ENCODE results near the gene WEE2. TPM values are rescaled to one million over a fixed set of nuclear protein-coding genes. Genes with fewer than 3 reads are reported as not detected.

WEE2 gene
- 0.33 TPM for total RNA-seq (ENCODE audit: unreplicated experiment)
- long read RNA-seq: 0 reads

DNA sequence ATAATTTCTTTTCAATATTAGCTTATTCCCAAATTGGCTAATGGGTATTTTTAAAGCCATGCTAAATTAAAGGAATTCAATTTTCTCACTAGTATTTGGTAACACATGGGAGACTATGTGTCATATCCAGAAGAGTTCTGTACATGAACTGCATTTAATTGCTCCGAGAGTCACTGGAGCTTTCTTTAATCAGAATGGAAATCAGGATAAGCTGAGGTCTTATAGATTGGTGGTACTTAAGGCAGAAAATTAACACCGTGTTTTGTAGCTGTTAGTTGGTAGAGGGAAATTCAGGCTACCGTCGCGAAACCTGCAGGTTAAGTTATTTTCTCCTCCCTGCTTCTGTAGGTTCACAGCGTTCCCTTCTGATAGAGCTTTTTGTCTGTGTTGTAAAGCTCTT lies at the start of gene WEE2:
Gene WEE2 (plus strand): TSS at position 3 of the 400 bp plus-strand sequence. CDS start 406 bp downstream, outside the sequence.
- Mint-ChIP-seq H3K9me3 (ENCODE audit: unreplicated experiment) (no peaks in the 10 kb centered on the region), H3K27ac (ENCODE audit: unreplicated experiment) (no peak within 1 kb of the TSS), H3K4me3 (ENCODE audit: unreplicated experiment) (no peak within 1 kb of the TSS), H3K27me3 (ENCODE audit: unreplicated experiment) (no peaks in the 10 kb centered on the region), H3K36me3 (ENCODE audit: low read depth, unreplicated experiment) (peaks cover 4% of the 10 kb centered on the region), H3K4me1 (ENCODE audit: unreplicated experiment) (peaks cover 32% of the 10 kb centered on the region)
- no peak for TF ChIP-seq CTCF (IDR thresholded peaks at IDR 0.05; ENCODE audit: unreplicated experiment)
- no peak for DNase-seq (ENCODE audit: low spot score)

- Mint-ChIP-seq H3K27me3 (ENCODE audit: unreplicated experiment) (peaks cover under 1% of the 10 kb centered on the region), H3K9me3 (ENCODE audit: unreplicated experiment) (no peaks in the 10 kb centered on the region), H3K27ac (ENCODE audit: unreplicated experiment) (peak overlapping the region; percentile 80), H3K4me3 (ENCODE audit: unreplicated experiment) (no peak overlapping the region), H3K36me3 (ENCODE audit: low read depth, unreplicated experiment) (peaks cover 33% of the 10 kb centered on the region), H3K4me1 (ENCODE audit: unreplicated experiment) (peaks cover 54% of the 10 kb centered on the region)
- no peak for TF ChIP-seq CTCF (IDR thresholded peaks at IDR 0.05; ENCODE audit: unreplicated experiment)
- DNase-seq (ENCODE audit: low spot score): no peak
Measured at GRCh38 chr7:141659501-141659900, 48.7 kb upstream of the WEE2 start.

DNA sequence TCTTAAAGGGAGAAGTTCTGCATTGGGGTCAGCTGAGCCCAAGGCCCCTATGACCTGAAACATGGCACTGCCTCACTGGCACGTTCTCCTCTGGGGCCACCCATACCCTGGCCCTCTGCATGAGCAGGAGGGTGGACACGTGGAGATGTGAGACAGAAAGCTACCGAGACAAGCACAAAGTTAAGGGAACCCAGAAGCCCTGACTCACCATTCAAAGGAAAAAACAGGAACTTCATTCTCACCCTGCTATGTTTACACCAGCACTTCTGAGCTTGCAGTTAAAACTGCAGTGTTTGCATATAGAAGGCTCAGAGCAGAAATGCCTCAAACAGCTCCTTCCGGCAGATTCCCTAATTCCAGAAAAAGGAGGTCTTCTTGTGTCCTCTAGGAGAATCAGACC lies 47.9 kb upstream of the WEE2 start:
- Mint-ChIP-seq H3K27me3 (ENCODE audit: unreplicated experiment) (no peaks in the 10 kb centered on the region), H3K4me1 (ENCODE audit: unreplicated experiment) (peaks cover 48% of the 10 kb centered on the region), H3K27ac (ENCODE audit: unreplicated experiment) (peak overlapping the region; percentile 80), H3K9me3 (ENCODE audit: unreplicated experiment) (no peaks in the 10 kb centered on the region), H3K4me3 (ENCODE audit: unreplicated experiment) (peak overlapping the region; percentile 49), H3K36me3 (ENCODE audit: low read depth, unreplicated experiment) (peaks cover 36% of the 10 kb centered on the region)
- DNase-seq (ENCODE audit: low spot score): no peak
- TF ChIP-seq CTCF (IDR thresholded peaks at IDR 0.05; ENCODE audit: unreplicated experiment): no peak

- no peaks in the 10 kb centered on the region for H3K9me3 Mint-ChIP-seq (ENCODE audit: unreplicated experiment)
- DNase-seq (ENCODE audit: low spot score): no peak
- H3K27me3 Mint-ChIP-seq (ENCODE audit: unreplicated experiment): peaks cover 5% of the 10 kb centered on the region
- peaks cover 52% of the 10 kb centered on the region for H3K36me3 Mint-ChIP-seq (ENCODE audit: low read depth, unreplicated experiment)
- TF ChIP-seq CTCF (IDR thresholded peaks at IDR 0.05; ENCODE audit: unreplicated experiment): no peak
- H3K27ac Mint-ChIP-seq (ENCODE audit: unreplicated experiment): peak overlapping the region; percentile 93
- peak overlapping the region; percentile 54 for H3K4me3 Mint-ChIP-seq (ENCODE audit: unreplicated experiment)
- H3K4me1 Mint-ChIP-seq (ENCODE audit: unreplicated experiment): peaks cover 52% of the 10 kb centered on the region
Measured at GRCh38 chr7:141663081-141663849, 44.9 kb upstream of the WEE2 start.

DNA sequence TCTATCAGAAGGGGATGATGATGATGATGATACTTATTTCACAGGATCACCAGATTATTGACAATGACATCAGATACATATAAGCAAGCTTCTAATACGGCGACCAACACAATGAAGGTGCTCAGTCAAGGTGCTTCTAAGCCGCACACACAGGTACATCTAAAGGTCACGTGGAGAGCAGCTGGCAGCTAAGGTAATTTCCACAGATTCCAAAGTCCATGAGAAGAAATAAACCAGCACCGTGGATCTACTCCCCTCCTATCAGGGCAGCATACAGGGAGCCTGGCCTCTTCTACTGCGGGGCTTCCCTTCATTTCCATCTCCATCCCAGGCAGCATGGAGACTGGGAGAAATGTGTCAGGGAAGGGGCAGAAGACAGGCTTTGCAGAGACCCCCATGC lies 43.7 kb upstream of the WEE2 start:
- H3K4me3 Mint-ChIP-seq (ENCODE audit: unreplicated experiment): no peak overlapping the region
- peaks cover 58% of the 10 kb centered on the region for H3K36me3 Mint-ChIP-seq (ENCODE audit: low read depth, unreplicated experiment)
- H3K27ac Mint-ChIP-seq (ENCODE audit: unreplicated experiment): peak overlapping the region; percentile 72
- no peak for DNase-seq (ENCODE audit: low spot score)
- H3K27me3 Mint-ChIP-seq (ENCODE audit: unreplicated experiment): peaks cover 7% of the 10 kb centered on the region
- TF ChIP-seq CTCF (IDR thresholded peaks at IDR 0.05; ENCODE audit: unreplicated experiment): no peak
- H3K4me1 Mint-ChIP-seq (ENCODE audit: unreplicated experiment): peaks cover 59% of the 10 kb centered on the region
- no peaks in the 10 kb centered on the region for H3K9me3 Mint-ChIP-seq (ENCODE audit: unreplicated experiment)

Data from endothelial cell (in vitro differentiated cells).